HG03103 (cell line): Measurements from ENCODE around the gene TEAD4.

Experiments used
- ATAC-seq: cut with Tn5 transposase; IDR thresholded peaks from one replicate; pipeline ENCODE4 v1.9.1; 2021; ENCODE audit warnings: low read depth; ENCODE audit not compliant: unreplicated experiment

TEAD4 gene

DNA sequence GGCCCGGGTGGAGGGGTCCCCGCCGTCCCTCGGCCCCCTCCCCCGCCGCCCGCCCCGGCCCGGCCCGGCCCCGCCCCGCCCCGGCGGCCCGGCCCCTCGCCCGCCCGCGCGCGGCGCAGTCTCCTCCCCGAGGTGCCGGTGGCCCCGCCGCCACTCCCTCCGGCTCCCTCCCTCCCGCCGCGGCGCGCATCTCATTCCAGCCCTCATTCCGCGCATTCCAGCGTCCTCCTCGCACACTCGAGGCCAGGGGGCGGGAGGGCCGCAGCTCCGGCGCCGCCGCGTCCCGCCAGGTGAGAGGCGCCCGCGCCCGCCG lies at the start of gene TEAD4:
Gene TEAD4, plus strand, starts transcription at position 206 of the 313 bp plus-strand sequence.
- no peak for ATAC-seq

DNA sequence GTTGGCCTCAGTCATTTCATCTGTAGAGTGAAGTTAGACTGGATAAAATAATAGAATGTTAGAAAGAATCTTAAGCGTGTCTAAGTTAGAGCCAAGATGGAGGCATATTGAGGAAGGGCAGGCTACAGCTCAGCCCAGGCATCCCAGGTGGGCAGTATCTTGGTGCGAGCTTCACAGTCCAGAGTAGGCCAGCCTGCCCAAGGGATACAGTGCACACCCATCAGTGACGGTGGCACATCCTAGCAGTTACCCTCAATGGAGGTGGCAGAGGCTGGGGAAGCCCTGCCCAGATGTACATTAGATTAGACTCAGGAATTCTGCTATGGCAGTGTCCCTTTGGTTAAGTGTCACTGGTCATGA lies 47.0 kb upstream of the TEAD4 start:
- ATAC-seq, result no peak

GRCh38 chr12:2919249-2919648 lies 39.9 kb upstream of the TEAD4 start:
- ATAC-seq, result no peak

DNA sequence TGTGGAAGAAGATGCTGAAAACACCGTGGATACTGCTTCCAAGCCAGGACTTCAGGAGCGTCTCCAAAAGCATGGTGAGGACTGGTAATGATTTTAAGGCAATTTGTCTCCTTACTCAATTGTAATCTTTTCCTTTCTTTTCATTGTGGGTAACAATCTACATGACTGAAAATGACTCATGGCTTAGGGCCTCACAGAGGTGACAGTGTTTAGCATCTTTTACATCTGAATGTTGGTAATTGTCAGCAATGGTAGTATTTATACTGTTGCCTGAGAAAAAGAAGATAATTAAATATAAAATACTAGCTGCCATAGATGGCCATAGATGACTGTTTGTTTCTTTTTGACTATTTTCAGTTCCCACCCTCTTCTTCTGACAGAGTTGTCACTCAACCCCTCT lies 36.9 kb upstream of the TEAD4 start:
- no peak for ATAC-seq

DNA sequence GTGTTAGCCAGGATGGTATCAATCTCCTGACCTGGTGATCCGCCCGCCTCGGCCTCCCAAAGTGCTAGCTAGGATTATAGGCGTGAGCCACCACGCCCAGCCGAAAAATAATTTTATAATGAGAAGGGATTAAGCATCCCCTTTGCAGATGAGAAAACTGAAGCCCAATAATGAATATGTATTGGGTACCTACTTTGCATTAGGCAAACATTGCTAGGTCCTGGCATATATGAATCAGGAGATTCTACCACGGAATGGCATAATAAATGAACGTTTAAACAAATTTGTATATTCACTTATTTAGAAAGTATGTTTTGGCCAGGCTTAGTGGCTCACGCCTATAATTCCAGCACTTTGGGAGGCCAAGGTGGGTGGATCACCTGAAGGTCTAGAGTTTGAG lies 36.1 kb upstream of the TEAD4 start:
- ATAC-seq, result no peak

GRCh38 chr12:2924019-2924418 lies 35.2 kb upstream of the TEAD4 start:
- no peak for ATAC-seq

- no peak for ATAC-seq
Observed at GRCh38 chr12:2925322-2925995, 33.7 kb upstream of the TEAD4 start.

DNA sequence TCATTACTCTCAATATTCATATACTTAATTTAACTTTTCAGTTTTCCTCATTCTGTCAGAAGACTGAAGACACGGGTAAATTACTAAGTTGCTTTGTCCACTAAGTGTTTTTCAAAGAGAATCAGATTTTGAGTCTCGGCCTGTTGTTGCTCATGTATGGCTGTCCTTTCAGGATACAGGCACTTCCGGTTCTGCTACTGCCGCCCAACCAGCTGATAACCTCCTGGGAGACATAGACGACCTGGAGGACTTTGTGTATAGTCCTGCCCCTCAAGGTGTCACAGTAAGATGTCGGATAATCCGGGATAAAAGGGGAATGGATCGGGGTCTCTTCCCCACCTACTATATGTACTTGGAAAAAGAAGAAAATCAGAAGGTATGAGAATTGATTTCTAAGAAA lies 28.3 kb upstream of the TEAD4 start:
- no peak for ATAC-seq

GRCh38 chr12:2933586-2933985 lies 25.6 kb upstream of the TEAD4 start:
- no peak for ATAC-seq

- ATAC-seq, result no peak
Observed at GRCh38 chr12:2934371-2934770, 24.8 kb upstream of the TEAD4 start.

- ATAC-seq, result no peak
Observed at GRCh38 chr12:2936301-2936700, 22.9 kb upstream of the TEAD4 start.

DNA sequence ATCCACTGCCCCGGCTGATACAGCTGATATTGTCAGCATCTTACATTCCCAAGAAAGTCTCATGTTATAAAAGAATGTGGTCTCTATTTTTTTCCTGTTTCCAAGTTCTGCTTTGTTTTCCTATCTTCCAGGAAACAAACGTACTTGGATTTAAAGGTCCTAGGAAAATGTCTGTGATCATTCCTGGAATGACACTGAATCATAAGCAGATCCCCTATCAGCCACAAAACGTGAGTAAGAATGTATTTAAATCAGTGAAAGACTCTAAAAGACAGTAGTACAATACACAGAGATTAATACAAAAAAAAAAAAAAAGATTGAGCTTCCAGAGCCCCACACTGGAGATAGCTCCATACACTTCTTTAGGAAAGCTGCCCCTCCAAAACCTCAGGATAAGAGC lies 21.7 kb upstream of the TEAD4 start:
- no peak for ATAC-seq

GRCh38 chr12:2939191-2939590 lies 20.0 kb upstream of the TEAD4 start:
- no peak for ATAC-seq

GRCh38 chr12:2940564-2940963 lies 18.6 kb upstream of the TEAD4 start:
- ATAC-seq, result no peak

DNA sequence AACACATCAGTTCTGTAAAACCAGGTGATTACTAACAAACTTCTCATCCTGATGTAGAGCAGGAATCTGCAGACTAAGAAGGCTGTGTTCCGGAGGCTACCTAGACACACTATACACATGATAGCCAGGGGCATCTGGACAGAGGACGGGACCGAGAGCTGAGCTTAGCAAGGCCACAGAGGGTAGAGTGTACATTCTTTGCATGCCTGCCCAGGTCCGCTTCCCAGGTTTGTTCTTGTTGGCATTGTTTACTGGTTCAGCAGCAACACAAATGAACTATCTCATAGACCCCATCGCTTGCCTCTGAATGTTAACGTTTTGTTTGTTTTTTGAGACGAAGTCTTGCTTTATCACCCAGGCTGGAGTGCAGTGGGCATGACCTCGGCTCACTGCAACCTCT lies 17.7 kb upstream of the TEAD4 start:
- ATAC-seq, result no peak

DNA sequence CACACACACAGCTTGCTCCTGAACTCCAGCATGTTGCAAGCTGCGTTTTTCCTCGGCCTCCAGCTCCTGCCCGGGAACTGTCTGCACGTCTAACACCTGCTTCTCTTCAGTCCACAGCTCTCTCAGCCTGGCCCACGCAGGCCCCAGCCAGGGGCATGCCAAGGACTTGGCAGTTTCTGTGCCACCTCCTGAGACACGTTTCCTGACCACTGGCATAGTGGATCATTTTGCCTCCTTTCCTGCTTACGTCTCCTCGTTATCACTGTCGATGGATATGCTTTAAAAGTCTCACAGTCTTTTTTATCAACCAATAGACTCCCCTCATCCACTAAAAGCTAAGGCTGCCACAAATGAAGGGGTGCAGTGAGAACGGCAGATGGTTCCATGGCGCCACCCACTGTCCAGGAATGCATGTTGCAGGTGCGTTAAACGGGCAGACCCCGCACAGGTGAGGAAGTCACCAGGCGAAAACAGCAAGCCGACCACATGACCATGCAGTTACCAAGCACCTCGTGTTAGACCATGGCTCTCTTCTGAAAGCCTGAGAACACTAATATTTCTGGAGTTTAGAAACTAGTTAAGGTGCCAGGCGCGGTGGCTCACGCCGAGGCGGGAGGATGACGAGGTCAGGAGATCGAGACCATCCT lies 14.7 kb upstream of the TEAD4 start:
- no peak for ATAC-seq

- no peak for ATAC-seq
Observed at GRCh38 chr12:2949411-2949810, 9.8 kb upstream of the TEAD4 start.

GRCh38 chr12:2955888-2956287 lies 3.3 kb upstream of the TEAD4 start:
- ATAC-seq, result no peak

DNA sequence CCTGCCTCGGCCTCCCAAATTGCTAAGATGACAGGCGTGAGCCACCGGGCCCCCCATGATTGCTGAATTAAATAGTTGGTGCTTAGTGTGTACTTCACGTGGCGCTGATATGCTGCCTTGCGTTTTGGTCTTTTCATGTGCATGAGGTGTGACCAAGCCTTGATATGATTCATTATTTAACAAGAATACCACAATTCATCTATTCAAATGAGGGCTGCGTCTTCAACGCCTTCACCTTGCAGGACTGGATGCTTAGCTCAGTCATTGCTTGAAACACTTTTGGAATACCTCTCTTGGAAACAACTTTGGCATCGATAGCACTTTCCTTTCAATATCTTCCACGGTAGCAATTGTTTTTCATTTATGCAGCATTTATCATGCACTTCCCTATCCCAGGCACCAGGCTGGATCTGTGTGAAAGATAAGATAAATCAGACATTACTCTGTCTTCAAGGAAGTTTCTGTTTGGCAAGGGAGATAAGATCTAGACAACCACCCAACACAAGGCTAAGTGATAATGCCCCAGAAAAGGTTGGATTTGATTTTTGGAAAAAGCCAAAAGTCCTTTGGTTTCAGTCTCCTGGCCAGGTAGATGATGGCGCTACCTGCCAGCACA lies 1.3 kb upstream of the TEAD4 start:
- ATAC-seq, result no peak

- ATAC-seq, result no peak
Observed at GRCh38 chr12:2958432-2959191, 585 bp upstream of the TEAD4 start.

DNA sequence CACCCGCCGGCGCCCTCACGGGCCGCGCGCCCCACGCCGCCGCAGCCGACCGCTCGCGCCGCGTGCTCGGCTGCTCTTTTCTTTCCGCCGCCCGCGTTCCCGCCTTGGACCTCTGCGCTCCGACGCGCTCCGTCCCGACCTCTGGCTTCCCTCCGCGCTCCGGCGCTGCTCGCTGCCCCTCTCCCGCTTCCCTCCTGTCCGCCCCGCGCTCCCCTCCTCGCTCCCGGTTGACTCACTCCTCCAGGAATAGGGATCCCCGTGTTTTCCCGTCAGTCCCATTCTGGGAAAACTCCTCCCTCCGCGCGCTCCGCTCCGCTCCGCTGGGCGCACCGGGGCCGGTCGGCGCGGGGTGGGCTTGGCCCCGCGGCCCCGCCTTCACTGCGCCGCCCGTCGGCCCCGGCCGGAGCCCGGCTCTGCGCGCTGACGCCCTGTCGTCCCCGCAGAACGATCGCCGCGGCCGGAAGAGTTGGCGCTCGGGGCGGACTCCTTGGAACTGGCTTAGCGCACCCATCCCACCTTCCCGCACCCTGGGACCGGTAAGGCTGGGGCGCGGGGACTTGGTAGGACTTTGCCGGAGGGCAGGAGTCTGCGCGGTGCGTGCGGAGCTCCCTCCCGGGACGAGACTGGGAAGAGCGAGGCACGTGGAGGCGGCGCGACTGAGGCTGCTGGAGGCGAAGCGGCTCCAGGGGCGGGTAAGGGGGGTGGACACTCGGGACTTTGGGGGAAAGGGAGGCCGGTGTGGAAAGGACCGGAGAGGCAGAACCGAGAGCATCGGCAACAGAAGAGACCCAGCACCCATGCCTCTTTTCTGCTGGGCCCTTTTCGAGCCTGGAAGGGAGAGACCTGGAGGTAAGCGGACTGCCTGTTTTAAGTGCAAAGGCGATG lies 550 bp downstream of the TEAD4 start:
- no peak for ATAC-seq
